G401.6 (cell line): ENCODE measurements around the gene C10orf95.

Experiments used
- FAIRE-seq: peaks from 2 replicates; lab custom pipeline; 2012; peaks lifted over from hg19 to GRCh38; lab: Jason Lieb, UNC

C10orf95 gene

GRCh38 chr10:102433619-102434046 is 17.7 kb downstream of the C10orf95 start:
- no peak for FAIRE-seq

- FAIRE-seq: peak; percentile 98
Observed at GRCh38 chr10:102432162-102432950, 19.0 kb downstream of the C10orf95 start, which contains the start of gene CUEDC2. Gene CUEDC2, minus strand, starts transcription at chr10:102432574. Its CDS starts 7,386 bp downstream, at chr10:102425188.

GRCh38 chr10:102431452-102432124 is 19.8 kb downstream of the C10orf95 start:
- FAIRE-seq: no peak

GRCh38 chr10:102429468-102429867 is 21.9 kb downstream of the C10orf95 start:
- no peak for FAIRE-seq

GRCh38 chr10:102426803-102427287 is 24.5 kb downstream of the C10orf95 start:
- FAIRE-seq: no peak

GRCh38 chr10:102425444-102425843 is 25.9 kb downstream of the C10orf95 start:
- no peak for FAIRE-seq

GRCh38 chr10:102424916-102425315 is 26.4 kb downstream of the C10orf95 start:
- FAIRE-seq: no peak

GRCh38 chr10:102424145-102424544 is 27.2 kb downstream of the C10orf95 start:
- FAIRE-seq: no peak

- FAIRE-seq: no peak
Observed at GRCh38 chr10:102423372-102423968, 27.9 kb downstream of the C10orf95 start.

GRCh38 chr10:102422545-102423129 is 28.7 kb downstream of the C10orf95 start:
- no peak for FAIRE-seq

GRCh38 chr10:102421757-102422512 is 29.4 kb downstream of the C10orf95 start:
- no peak for FAIRE-seq

GRCh38 chr10:102421507-102421756 is 29.9 kb downstream of the C10orf95 start:
- no peak for FAIRE-seq

- peak; percentile 97 for FAIRE-seq
Observed at GRCh38 chr10:102420714-102421506, 30.4 kb downstream of the C10orf95 start, which contains the start of gene FBXL15. Gene FBXL15, plus strand, starts transcription at chr10:102420836. Its CDS starts 294 bp downstream, at chr10:102421130.

GRCh38 chr10:102420181-102420713 is 31.1 kb downstream of the C10orf95 start:
- FAIRE-seq: no peak

- no peak for FAIRE-seq
Observed at GRCh38 chr10:102419269-102420180, 31.8 kb downstream of the C10orf95 start.

- FAIRE-seq: no peak
Observed at GRCh38 chr10:102418622-102419268, 32.6 kb downstream of the C10orf95 start, which contains the start of gene PSD. Gene PSD, minus strand, starts transcription at chr10:102418785. Its CDS starts 1,747 bp downstream, at chr10:102417038.

- no peak for FAIRE-seq
Observed at GRCh38 chr10:102416695-102417094, 34.6 kb downstream of the C10orf95 start.

- no peak for FAIRE-seq
Observed at GRCh38 chr10:102416283-102416682, 35.1 kb downstream of the C10orf95 start.

- no peak for FAIRE-seq
Observed at GRCh38 chr10:102414749-102415148, 36.6 kb downstream of the C10orf95 start.
